Panc1 (cell line): ENCODE results near the gene DHODH. TPM values are rescaled to one million over a fixed set of nuclear protein-coding genes. Genes with fewer than 3 reads are reported as not detected.

Experiments
- ATAC-seq: fragments of 200-7000 bp; cut with Tn5 transposase; 2 replicates; pipeline ENCODE4 v1.9.1; 2020; ENCODE audit warnings: mild to moderate bottlenecking, moderate library complexity
- BruUV-seq: library from RNA; stranded (reverse); fragments of 400-500 nt; replicated peaks from 2 replicates; lab custom pipeline; 2021; lab: Mats Ljungman, UMichigan
- CTCF ChIA-PET: fragments of 300-600 bp; sonication (Branson Sonifier 250); formaldehyde crosslinking; loops from one replicate; lab custom pipeline; 2022; ENCODE audit warnings: antibody characterized with exemption; lab: Charles Lee
- POLR2A ChIA-PET: fragments of 300-600 bp; sonication (Branson Sonifier 250); formaldehyde crosslinking; loops from one replicate; lab custom pipeline; 2022; ENCODE audit warnings: antibody characterized with exemption; lab: Charles Lee
- DNase-seq: peaks from one replicate; pipeline ENCODE4 v3.0.0-alpha.2; 2010; ENCODE audit warnings: low read depth, low spot score
- H3K27ac ChIP-seq: 2 replicates; pipeline ENCODE4 v1.5.1; 2011; ENCODE audit warnings: mild to moderate bottlenecking, low read length, inconsistent platforms
- H3K27me3 ChIP-seq: fragments of 200-500 bp; sonication (Bioruptor generic); 2 replicates; pipeline ENCODE4 v1.6.0; 2014; ENCODE audit warnings: low read length, inconsistent platforms; ENCODE audit not compliant: control insufficient read depth, insufficient read depth
- H3K36me3 ChIP-seq: fragments of 200-500 bp; sonication (Bioruptor generic); 2 replicates; pipeline ENCODE4 v1.5.1; 2014; ENCODE audit warnings: inconsistent platforms, mild to moderate bottlenecking, low read length, moderate library complexity; ENCODE audit not compliant: control insufficient read depth, insufficient read depth
- H3K4me1 ChIP-seq: 2 replicates; pipeline ENCODE4 v1.5.1; 2011; ENCODE audit warnings: inconsistent platforms, mild to moderate bottlenecking, low read length, moderate library complexity; ENCODE audit not compliant: control insufficient read depth, insufficient read depth
- H3K4me3 ChIP-seq, 2 experiments: 2 replicates each; pipeline ENCODE4 v1.5.1; 2011 to 2012; ENCODE audit warnings: low read depth in 2 of 2, low read length in 2 of 2, mild to moderate bottlenecking in 2 of 2, inconsistent platforms in 1 of 2, moderate library complexity in 1 of 2
- H3K9me3 ChIP-seq: fragments of 200-500 bp; sonication (Bioruptor generic); 2 replicates; pipeline ENCODE4 v1.5.1; 2014; ENCODE audit warnings: low read depth, mild to moderate bottlenecking, inconsistent platforms, low read length, moderate library complexity; ENCODE audit not compliant: control insufficient read depth, insufficient read depth
- POLR2AphosphoS5 ChIP-seq: IDR thresholded peaks from 2 replicates; pipeline ENCODE4 v1.6.1; 2012; ENCODE audit warnings: mild to moderate bottlenecking, low read depth, low read length, moderate library complexity
- SIN3A ChIP-seq: IDR thresholded peaks from 2 replicates; pipeline ENCODE4 v1.6.1; 2012; ENCODE audit warnings: low read depth, mild to moderate bottlenecking, low read length, moderate library complexity, borderline replicate concordance; ENCODE audit not compliant: insufficient read depth
- TCF7L2 ChIP-seq: IDR thresholded peaks from 2 replicates; pipeline ENCODE4 v1.6.1; 2011; ENCODE audit warnings: mild to moderate bottlenecking, low read depth, low read length, inconsistent platforms
- in situ Hi-C: cut with HindIII; loops from 2 replicates; pipeline ENCODE4 v1.10.0; 2016; ENCODE audit warnings: low sequenced_read_pairs, low pct_unique_long_range_greater_than_20kb
- intact Hi-C: fragments of 100-400 bp; cut with micrococcal nuclease; formaldehyde crosslinking; loops from one replicate; pipeline ENCODE4 v1.10.0; 2022; ENCODE audit not compliant: unreplicated experiment
- total RNA-seq: library from RNA; stranded (reverse); gene quantifications from one replicate; pipeline ENCODE4 v1.2.1, GENCODE V29; 2021; ENCODE audit not compliant: unreplicated experiment
- TF ChIP-seq, protein P1 (sequence below): fragments of 450-650 bp; IDR thresholded peaks from 2 replicates; pipeline ENCODE4 v1.5.1; 2017; ENCODE audit warnings: mild to moderate bottlenecking
- TF ChIP-seq, protein P2 (sequence below), 2 experiments: IDR thresholded peaks; 2 replicates each; pipeline ENCODE4 v1.6.1; 2011 to 2012; ENCODE audit warnings: low read depth in 2 of 2, control low read depth in 1 of 2, low read length in 1 of 2, mild to moderate bottlenecking in 1 of 2, moderate library complexity in 1 of 2; ENCODE audit not compliant: insufficient read depth in 1 of 2

DHODH gene
- total RNA-seq, 1 experiment from 2014 or later: 8.9 TPM

DNA sequence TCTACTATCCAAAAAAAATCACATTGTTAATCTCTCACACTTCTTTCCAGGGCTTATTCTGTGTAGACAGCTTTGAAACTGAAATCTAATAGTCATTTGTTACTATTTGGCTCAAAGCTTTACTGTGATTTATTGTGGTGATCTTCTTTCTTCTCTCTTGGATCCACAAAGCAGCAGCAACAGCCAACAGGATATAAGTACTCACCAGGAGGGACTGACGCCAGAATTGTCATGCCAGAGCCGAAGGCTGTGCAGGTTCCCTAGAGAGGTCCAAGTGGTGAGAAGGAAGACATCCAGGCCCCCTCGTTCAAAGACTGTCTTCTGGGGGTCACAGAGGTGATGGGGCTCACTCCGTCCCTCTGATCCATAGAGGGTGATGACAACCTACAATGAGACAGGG lies 41.6 kb upstream of the DHODH start:
- intact Hi-C loops: no loop called here
- no TSS peak for BruUV-seq
- no peak overlapping the region for H3K4me3 ChIP-seq
- H3K4me1 ChIP-seq: no peaks in the 10 kb centered on the region
- in situ Hi-C loops: no loop called here
- no peak for DNase-seq
- H3K27me3 ChIP-seq: no peaks in the 10 kb centered on the region
- ATAC-seq: no peak
- CTCF ChIA-PET: no interaction called here
- POLR2A ChIA-PET: no interaction called here
- H3K36me3 ChIP-seq: no peaks in the 10 kb centered on the region
- no peak overlapping the region for H3K27ac ChIP-seq
- TF ChIP-seq, protein P1, sequence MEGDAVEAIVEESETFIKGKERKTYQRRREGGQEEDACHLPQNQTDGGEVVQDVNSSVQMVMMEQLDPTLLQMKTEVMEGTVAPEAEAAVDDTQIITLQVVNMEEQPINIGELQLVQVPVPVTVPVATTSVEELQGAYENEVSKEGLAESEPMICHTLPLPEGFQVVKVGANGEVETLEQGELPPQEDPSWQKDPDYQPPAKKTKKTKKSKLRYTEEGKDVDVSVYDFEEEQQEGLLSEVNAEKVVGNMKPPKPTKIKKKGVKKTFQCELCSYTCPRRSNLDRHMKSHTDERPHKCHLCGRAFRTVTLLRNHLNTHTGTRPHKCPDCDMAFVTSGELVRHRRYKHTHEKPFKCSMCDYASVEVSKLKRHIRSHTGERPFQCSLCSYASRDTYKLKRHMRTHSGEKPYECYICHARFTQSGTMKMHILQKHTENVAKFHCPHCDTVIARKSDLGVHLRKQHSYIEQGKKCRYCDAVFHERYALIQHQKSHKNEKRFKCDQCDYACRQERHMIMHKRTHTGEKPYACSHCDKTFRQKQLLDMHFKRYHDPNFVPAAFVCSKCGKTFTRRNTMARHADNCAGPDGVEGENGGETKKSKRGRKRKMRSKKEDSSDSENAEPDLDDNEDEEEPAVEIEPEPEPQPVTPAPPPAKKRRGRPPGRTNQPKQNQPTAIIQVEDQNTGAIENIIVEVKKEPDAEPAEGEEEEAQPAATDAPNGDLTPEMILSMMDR: no peak
- TF ChIP-seq SIN3A (no peak), TCF7L2 (no peak), POLR2AphosphoS5 (no peak)
- TF ChIP-seq, protein P2, sequence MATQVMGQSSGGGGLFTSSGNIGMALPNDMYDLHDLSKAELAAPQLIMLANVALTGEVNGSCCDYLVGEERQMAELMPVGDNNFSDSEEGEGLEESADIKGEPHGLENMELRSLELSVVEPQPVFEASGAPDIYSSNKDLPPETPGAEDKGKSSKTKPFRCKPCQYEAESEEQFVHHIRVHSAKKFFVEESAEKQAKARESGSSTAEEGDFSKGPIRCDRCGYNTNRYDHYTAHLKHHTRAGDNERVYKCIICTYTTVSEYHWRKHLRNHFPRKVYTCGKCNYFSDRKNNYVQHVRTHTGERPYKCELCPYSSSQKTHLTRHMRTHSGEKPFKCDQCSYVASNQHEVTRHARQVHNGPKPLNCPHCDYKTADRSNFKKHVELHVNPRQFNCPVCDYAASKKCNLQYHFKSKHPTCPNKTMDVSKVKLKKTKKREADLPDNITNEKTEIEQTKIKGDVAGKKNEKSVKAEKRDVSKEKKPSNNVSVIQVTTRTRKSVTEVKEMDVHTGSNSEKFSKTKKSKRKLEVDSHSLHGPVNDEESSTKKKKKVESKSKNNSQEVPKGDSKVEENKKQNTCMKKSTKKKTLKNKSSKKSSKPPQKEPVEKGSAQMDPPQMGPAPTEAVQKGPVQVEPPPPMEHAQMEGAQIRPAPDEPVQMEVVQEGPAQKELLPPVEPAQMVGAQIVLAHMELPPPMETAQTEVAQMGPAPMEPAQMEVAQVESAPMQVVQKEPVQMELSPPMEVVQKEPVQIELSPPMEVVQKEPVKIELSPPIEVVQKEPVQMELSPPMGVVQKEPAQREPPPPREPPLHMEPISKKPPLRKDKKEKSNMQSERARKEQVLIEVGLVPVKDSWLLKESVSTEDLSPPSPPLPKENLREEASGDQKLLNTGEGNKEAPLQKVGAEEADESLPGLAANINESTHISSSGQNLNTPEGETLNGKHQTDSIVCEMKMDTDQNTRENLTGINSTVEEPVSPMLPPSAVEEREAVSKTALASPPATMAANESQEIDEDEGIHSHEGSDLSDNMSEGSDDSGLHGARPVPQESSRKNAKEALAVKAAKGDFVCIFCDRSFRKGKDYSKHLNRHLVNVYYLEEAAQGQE (IDR thresholded peaks at IDR 0.05; ENCODE audit: insufficient read depth in 1 of 2, low read depth in 2 of 2, low read length in 1 of 2): no peak
- H3K9me3 ChIP-seq: no peaks in the 10 kb centered on the region

DNA sequence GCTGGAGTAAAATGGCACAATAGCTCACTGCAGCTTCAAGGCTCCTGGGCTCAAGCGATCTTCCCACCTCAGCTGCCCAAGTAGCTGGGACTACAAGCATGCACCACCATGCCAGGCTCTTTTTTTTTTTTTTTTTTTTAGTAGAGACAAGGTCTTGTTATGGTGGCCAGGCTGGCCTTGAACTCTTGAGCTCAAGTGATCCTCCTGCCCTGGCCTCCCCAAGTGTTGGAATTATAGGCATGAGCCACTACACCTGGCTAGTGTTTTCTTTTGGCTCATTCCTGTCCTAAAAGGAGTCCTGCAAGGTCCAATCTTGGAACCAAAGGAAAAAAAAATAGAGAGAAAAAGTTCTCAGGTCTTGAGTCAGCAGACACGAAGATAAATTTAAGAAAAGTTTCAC lies 39.2 kb upstream of the DHODH start:
- Histone ChIP-seq H3K4me3 (no peak overlapping the region), H3K27ac (no peak overlapping the region), H3K36me3 (no peaks in the 10 kb centered on the region), H3K27me3 (no peaks in the 10 kb centered on the region), H3K9me3 (no peaks in the 10 kb centered on the region), H3K4me1 (no peaks in the 10 kb centered on the region)
- no TSS peak for BruUV-seq
- no peak for TF ChIP-seq TCF7L2
- no peak for TF ChIP-seq POLR2AphosphoS5
- TF ChIP-seq, protein P2 (IDR thresholded peaks at IDR 0.05; ENCODE audit: insufficient read depth in 1 of 2, low read depth in 2 of 2, low read length in 1 of 2): no peak
- no peak for TF ChIP-seq SIN3A
- TF ChIP-seq, protein P1: no peak
- in situ Hi-C loops: no loop called here
- DNase-seq (no peak), ATAC-seq (no peak)
- CTCF ChIA-PET: no interaction called here
- intact Hi-C loops: no loop called here
- POLR2A ChIA-PET: no interaction called here
